CD4-positive, alpha-beta T cell (primary cell): ENCODE results near the gene CCR2. TPM values are rescaled to one million over a fixed set of nuclear protein-coding genes. Genes with fewer than 3 reads are reported as not detected.

Experiments
- ATAC-seq: fragments of 200-7000 bp; cut with Tn5 transposase; one replicate; pipeline ENCODE4 v1.10.0; 2022; ENCODE audit warnings: mild to moderate bottlenecking; ENCODE audit not compliant: poor library complexity
- CTCF ChIA-PET: fragments of 350-600 bp; sonication (Branson Sonifier 250); formaldehyde crosslinking; loops from one replicate; lab custom pipeline; 2021; ENCODE audit warnings: antibody characterized with exemption, inconsistent platforms; lab: Charles Lee
- POLR2A ChIA-PET: fragments of 350-600 bp; sonication (Branson Sonifier 250); formaldehyde crosslinking; loops from one replicate; lab custom pipeline; 2021; ENCODE audit warnings: antibody characterized with exemption, inconsistent platforms; lab: Charles Lee
- DNase-seq, 14 experiments: peaks; one replicate each; pipeline ENCODE4 v3.0.0-alpha.2; 2013 to 2020; ENCODE audit warnings: mixed read lengths in 2 of 14
- H3K27ac ChIP-seq, 2 donors: one replicate each; pipeline versions ENCODE4 v1.5.1 to v1.7.0; 2013; ENCODE audit warnings: low read length in 2 of 2, low read depth in 1 of 2, mild to moderate bottlenecking in 1 of 2
- H3K27me3 ChIP-seq, 2 experiments: 1 replicate in 1 of 2; 2 replicates in 1 of 2; pipeline versions ENCODE4 v1.6.1 to v1.7.0; 2013; ENCODE audit warnings: low read length in 2 of 2, control low read depth in 1 of 2, mild to moderate bottlenecking in 1 of 2, moderate library complexity in 1 of 2; ENCODE audit not compliant: insufficient read depth in 2 of 2, control insufficient read depth in 1 of 2
- H3K36me3 ChIP-seq: one replicate; pipeline ENCODE4 v1.6.1; 2013; ENCODE audit warnings: low read length, control low read depth; ENCODE audit not compliant: insufficient read depth
- H3K4me1 ChIP-seq: one replicate; pipeline ENCODE4 v1.6.1; 2013; ENCODE audit warnings: low read length, control low read depth; ENCODE audit not compliant: insufficient read depth
- H3K4me3 ChIP-seq: one replicate; pipeline ENCODE4 v1.5.1; 2013; ENCODE audit warnings: mild to moderate bottlenecking, low read length, moderate library complexity
- H3K9me3 ChIP-seq, 2 experiments: 1 replicate in 1 of 2; 2 replicates in 1 of 2; pipeline versions ENCODE4 v1.6.1 to v1.7.0; 2013; ENCODE audit warnings: low read length in 2 of 2, mild to moderate bottlenecking in 2 of 2, control low read depth in 1 of 2, moderate library complexity in 1 of 2; ENCODE audit not compliant: control insufficient read depth in 1 of 2, insufficient read depth in 1 of 2
- H3K27ac Mint-ChIP-seq: one replicate; pipeline ENCODE4 v1.8.0; 2020; ENCODE audit warnings: mixed read lengths
- H3K27me3 Mint-ChIP-seq: one replicate; pipeline ENCODE4 v1.8.0; 2021; ENCODE audit warnings: mixed read lengths
- H3K36me3 Mint-ChIP-seq: one replicate; pipeline ENCODE4 v1.8.0; 2021; ENCODE audit warnings: low read depth, mixed read lengths
- H3K4me1 Mint-ChIP-seq: one replicate; pipeline ENCODE4 v1.8.0; 2021; ENCODE audit warnings: low read depth, mixed read lengths
- H3K4me3 Mint-ChIP-seq: one replicate; pipeline ENCODE4 v1.8.0; 2020; ENCODE audit warnings: mild to moderate bottlenecking, mixed read lengths
- H3K9me3 Mint-ChIP-seq: one replicate; pipeline ENCODE4 v1.8.0; 2020; ENCODE audit warnings: mixed read lengths
- CTCF ChIP-seq: fragments of 200-600 bp; IDR thresholded peaks from one replicate; pipeline ENCODE4 v1.8.0; 2022; ENCODE audit warnings: antibody characterized with exemption, mild to moderate bottlenecking
- intact Hi-C, 2 experiments: fragments of 100-400 bp; cut with DNase I in 1 of 2; cut with micrococcal nuclease in 1 of 2; formaldehyde crosslinking; loops; one replicate each; pipeline versions ENCODE4 v1.15.1 to v1.9.0; 2023 to 2025; cut with DNase I, micrococcal nuclease
- total RNA-seq, 174 experiments: library from RNA in 2 of 174; stranded (reverse) in 2 of 174; gene quantifications; one replicate each; pipeline ENCODE4 v1.2.3 and lab custom pipeline; 2021 to 2026

Gene CCR2
- total RNA-seq, 2 experiments from 2014 or later, result 0.99 to 1.0 TPM

GRCh38 chr3:46353090-46353489, 821 bp upstream of the CCR2 start:
- Mint-ChIP-seq H3K27me3 (no peaks in the 10 kb centered on the region), H3K27ac (peak overlapping the region; percentile 16), H3K36me3 (no peaks in the 10 kb centered on the region), H3K4me1 (peaks cover 68% of the 10 kb centered on the region), H3K4me3 (peak overlapping the region; percentile 18), H3K9me3 (no peaks in the 10 kb centered on the region)
- ChIA-PET CTCF (interaction anchor here (1.4 kb wide), 1 partner anchor 77 kb away, joined by 10 read pairs; no protein-coding TSS in a partner anchor), POLR2A (no interaction called here)
- Histone ChIP-seq H3K4me1 (peaks cover 68% of the 10 kb centered on the region), H3K36me3 (peaks cover 4% of the 10 kb centered on the region), H3K27me3 (no peaks in the 10 kb centered on the region), H3K4me3 (no peak overlapping the region), H3K9me3 (no peaks in the 10 kb centered on the region), H3K27ac (no peak overlapping the region)
- DNase-seq, result no peak
- no peak for ATAC-seq
- intact Hi-C loops, result no loop called here
- TF ChIP-seq CTCF, result no peak

- H3K36me3 ChIP-seq, result peaks cover 14% of the 10 kb centered on the region
- peak overlapping the region; percentile 11 for H3K27ac Mint-ChIP-seq
- peaks cover 54% of the 10 kb centered on the region for H3K4me1 Mint-ChIP-seq
- no peak for ATAC-seq
- peak overlapping the region; percentile 77 for H3K4me3 Mint-ChIP-seq
- no peak for DNase-seq
- ChIA-PET CTCF (interaction anchor here (0.9 to 1.9 kb wide), 3 partner anchors 14 to 78 kb away, joined by 3 to 13 read pairs (median 10); no protein-coding TSS in a partner anchor), POLR2A (interaction anchor here (0.7 kb wide), 1 partner anchor 361 kb away, joined by 3 read pairs; no protein-coding TSS in a partner anchor)
- H3K36me3 Mint-ChIP-seq, result no peaks in the 10 kb centered on the region
- peak overlapping the region in 1 of 2 donors; percentile 52 for H3K27ac ChIP-seq
- no peaks in the 10 kb centered on the region for H3K9me3 ChIP-seq
- peaks cover 70% of the 10 kb centered on the region for H3K4me1 ChIP-seq
- intact Hi-C loops, result no loop called here
- H3K27me3 Mint-ChIP-seq, result no peaks in the 10 kb centered on the region
- no peaks in the 10 kb centered on the region for H3K27me3 ChIP-seq
- H3K9me3 Mint-ChIP-seq, result no peaks in the 10 kb centered on the region
- no peak for TF ChIP-seq CTCF
- H3K4me3 ChIP-seq, result peak overlapping the region; percentile 60
Measured at GRCh38 chr3:46354478-46354877, 567 bp downstream of the CCR2 start.

- ATAC-seq, result no peak
Measured at GRCh38 chr3:46354984-46355383, 1.1 kb downstream of the CCR2 start.

More at GRCh38 chr3:46354984-46355383, 1.1 kb downstream of the CCR2 start:
- no peak for DNase-seq
- Mint-ChIP-seq H3K4me1 (peaks cover 49% of the 10 kb centered on the region), H3K27me3 (no peaks in the 10 kb centered on the region), H3K36me3 (no peaks in the 10 kb centered on the region), H3K4me3 (peak overlapping the region; percentile 15), H3K27ac (peak overlapping the region; percentile 11), H3K9me3 (no peaks in the 10 kb centered on the region)
- ChIA-PET POLR2A (interaction anchor here (0.7 kb wide), 1 partner anchor 362 kb away, joined by 3 read pairs; no protein-coding TSS in a partner anchor), CTCF (interaction anchor here (1.9 kb wide), 1 partner anchor 14 kb away, joined by 13 read pairs; no protein-coding TSS in a partner anchor)
- Histone ChIP-seq H3K27ac (peak overlapping the region in 1 of 2 donors; percentile 52), H3K9me3 (no peaks in the 10 kb centered on the region), H3K4me3 (peak overlapping the region; percentile 60), H3K36me3 (peaks cover 14% of the 10 kb centered on the region), H3K27me3 (no peaks in the 10 kb centered on the region), H3K4me1 (peaks cover 71% of the 10 kb centered on the region)
- no peak for TF ChIP-seq CTCF
- intact Hi-C loops, result no loop called here
